ENCODE data around the gene ZNF646. TPM values are rescaled to one million over a fixed set of nuclear protein-coding genes. Genes with fewer than 3 reads are reported as not detected.

Gene ZNF646
- total and polyA plus RNA-seq, 4 donors = 0.89 to 9.6 (median 4.0) TPM

Other genes with a start within 250 kb of the ZNF646 start
- 1 to 10 TPM; 3.4 to 6.1 TPM for gene BCL7C, start 180.3 kb upstream of the ZNF646 start, total RNA-seq
- 1 to 10 TPM; 4.9 to 7.1 TPM for gene BCL7C, start 180.3 kb upstream of the ZNF646 start, polyA plus RNA-seq
- under 1 TPM in 1 of 2 donors, not detected in 1; 0.75 TPM for gene CTF1, start 177.8 kb upstream of the ZNF646 start, total RNA-seq
- under 1 TPM; 0.19 to 0.35 TPM for gene CTF1, start 177.8 kb upstream of the ZNF646 start, polyA plus RNA-seq
- gene FBXL19, start 150.8 kb upstream of the ZNF646 start, total RNA-seq = 1 to 10 TPM; 3.0 to 4.8 TPM
- gene FBXL19, start 150.8 kb upstream of the ZNF646 start, polyA plus RNA-seq = 1 to 10 TPM in 1 of 2 donors, under 1 TPM in 1; 0.31 to 2.4 TPM
- gene ORAI3, start 125.4 kb upstream of the ZNF646 start, total RNA-seq = 10 to 100 TPM; 26.6 to 39.1 TPM
- 10 to 100 TPM; 28.8 to 34.1 TPM for gene ORAI3, start 125.4 kb upstream of the ZNF646 start, polyA plus RNA-seq
- gene SETD1A, start 116.7 kb upstream of the ZNF646 start, total RNA-seq = 1 to 10 TPM; 3.6 to 3.8 TPM
- gene SETD1A, start 116.7 kb upstream of the ZNF646 start, polyA plus RNA-seq = 1 to 10 TPM; 2.7 to 4.9 TPM
- 10 to 100 TPM; 23.9 to 84.8 TPM for gene HSD3B7, start 89.2 kb upstream of the ZNF646 start, total RNA-seq
- gene HSD3B7, start 89.2 kb upstream of the ZNF646 start, polyA plus RNA-seq = 10 to 100 TPM; 74.0 to 93.9 TPM
- 1 to 10 TPM in 1 of 2 donors, under 1 TPM in 1; 0.09 to 1.2 TPM for gene STX1B, start 63.8 kb upstream of the ZNF646 start, total RNA-seq
- under 1 TPM; 0.19 to 0.82 TPM for gene STX1B, start 63.8 kb upstream of the ZNF646 start, polyA plus RNA-seq
- gene STX4, start 40.9 kb upstream of the ZNF646 start, total RNA-seq = 10 to 100 TPM; 11.4 to 19.8 TPM
- 10 to 100 TPM; 14.9 to 22.1 TPM for gene STX4, start 40.9 kb upstream of the ZNF646 start, polyA plus RNA-seq
- gene ZNF668, start 182 bp upstream of the ZNF646 start, total RNA-seq = 1 to 10 TPM; 4.4 to 4.8 TPM
- gene ZNF668, start 182 bp upstream of the ZNF646 start, polyA plus RNA-seq = 1 to 10 TPM in 1 of 2 donors, under 1 TPM in 1; 0.92 to 3.3 TPM
- 10 to 100 TPM in 1 of 2 donors, under 1 TPM in 1; 0.51 to 14.5 TPM for gene PRSS53, start 14.5 kb downstream of the ZNF646 start, total RNA-seq
- gene PRSS53, start 14.5 kb downstream of the ZNF646 start, polyA plus RNA-seq = 1 to 10 TPM; 1.6 to 4.4 TPM
- 100 to 1,000 TPM in 1 of 2 donors, 10 to 100 TPM in 1; 29.9 to 166 TPM for gene VKORC1, start 20.4 kb downstream of the ZNF646 start, total RNA-seq
- 100 to 1,000 TPM; 360 to 519 TPM for gene VKORC1, start 20.4 kb downstream of the ZNF646 start, polyA plus RNA-seq
- 10 to 100 TPM; 10.0 to 29.5 TPM for gene BCKDK, start 34.0 kb downstream of the ZNF646 start, total RNA-seq
- 10 to 100 TPM; 40.2 to 41.6 TPM for gene BCKDK, start 34.0 kb downstream of the ZNF646 start, polyA plus RNA-seq
- 10 to 100 TPM; 20.9 to 37.4 TPM for gene KAT8, start 43.2 kb downstream of the ZNF646 start, total RNA-seq
- 10 to 100 TPM; 15.9 to 18.3 TPM for gene KAT8, start 43.2 kb downstream of the ZNF646 start, polyA plus RNA-seq
- 1 to 10 TPM; 1.1 to 8.3 TPM for gene PRSS8, start 61.3 kb downstream of the ZNF646 start, total RNA-seq
- 10 to 100 TPM in 1 of 2 donors, 1 to 10 TPM in 1; 8.5 to 50.1 TPM for gene PRSS8, start 61.3 kb downstream of the ZNF646 start, polyA plus RNA-seq
- under 1 TPM; 0.09 to 0.50 TPM for gene PRSS36, start 75.6 kb downstream of the ZNF646 start, total RNA-seq
- 1 to 10 TPM in 1 of 2 donors, under 1 TPM in 1; 0.74 to 2.1 TPM for gene PRSS36, start 75.6 kb downstream of the ZNF646 start, polyA plus RNA-seq
- 10 to 100 TPM; 36.4 to 51.5 TPM for gene FUS, start 105.7 kb downstream of the ZNF646 start, total RNA-seq
- 10 to 100 TPM in 1 of 2 donors, 1 to 10 TPM in 1; 7.5 to 42.3 TPM for gene FUS, start 105.7 kb downstream of the ZNF646 start, polyA plus RNA-seq
- gene PYCARD, start 128.3 kb downstream of the ZNF646 start, total RNA-seq = 10 to 100 TPM in 1 of 2 donors, 1 to 10 TPM in 1; 6.7 to 35.9 TPM
- gene PYCARD, start 128.3 kb downstream of the ZNF646 start, polyA plus RNA-seq = 10 to 100 TPM in 1 of 2 donors, 1 to 10 TPM in 1; 9.7 to 11.8 TPM
- under 1 TPM in 1 of 2 donors, not detected in 1; under 0.01 TPM for gene TRIM72, start 139.7 kb downstream of the ZNF646 start, total RNA-seq
- gene TRIM72, start 139.7 kb downstream of the ZNF646 start, polyA plus RNA-seq = under 1 TPM; 0.02 to 0.10 TPM
- gene PYDC1, start 142.7 kb downstream of the ZNF646 start, total RNA-seq = not detected
- gene PYDC1, start 142.7 kb downstream of the ZNF646 start, polyA plus RNA-seq = not detected
- 10 to 100 TPM in 1 of 2 donors, 1 to 10 TPM in 1; 5.3 to 10.1 TPM for gene ITGAM, start 185.6 kb downstream of the ZNF646 start, total RNA-seq
- gene ITGAM, start 185.6 kb downstream of the ZNF646 start, polyA plus RNA-seq = 1 to 10 TPM in 1 of 2 donors, under 1 TPM in 1; 0.65 to 2.9 TPM

All from liver (tissue), 4 donors.